ENCODE measurements around the gene PANX2.

Gene PANX2

GRCh38 chr22:50183141-50183971, 12.8 kb downstream of the PANX2 start:
- DNase-seq (ENCODE audit: low read depth in 3 of 3, low spot score in 1 of 3): no peak

DNA sequence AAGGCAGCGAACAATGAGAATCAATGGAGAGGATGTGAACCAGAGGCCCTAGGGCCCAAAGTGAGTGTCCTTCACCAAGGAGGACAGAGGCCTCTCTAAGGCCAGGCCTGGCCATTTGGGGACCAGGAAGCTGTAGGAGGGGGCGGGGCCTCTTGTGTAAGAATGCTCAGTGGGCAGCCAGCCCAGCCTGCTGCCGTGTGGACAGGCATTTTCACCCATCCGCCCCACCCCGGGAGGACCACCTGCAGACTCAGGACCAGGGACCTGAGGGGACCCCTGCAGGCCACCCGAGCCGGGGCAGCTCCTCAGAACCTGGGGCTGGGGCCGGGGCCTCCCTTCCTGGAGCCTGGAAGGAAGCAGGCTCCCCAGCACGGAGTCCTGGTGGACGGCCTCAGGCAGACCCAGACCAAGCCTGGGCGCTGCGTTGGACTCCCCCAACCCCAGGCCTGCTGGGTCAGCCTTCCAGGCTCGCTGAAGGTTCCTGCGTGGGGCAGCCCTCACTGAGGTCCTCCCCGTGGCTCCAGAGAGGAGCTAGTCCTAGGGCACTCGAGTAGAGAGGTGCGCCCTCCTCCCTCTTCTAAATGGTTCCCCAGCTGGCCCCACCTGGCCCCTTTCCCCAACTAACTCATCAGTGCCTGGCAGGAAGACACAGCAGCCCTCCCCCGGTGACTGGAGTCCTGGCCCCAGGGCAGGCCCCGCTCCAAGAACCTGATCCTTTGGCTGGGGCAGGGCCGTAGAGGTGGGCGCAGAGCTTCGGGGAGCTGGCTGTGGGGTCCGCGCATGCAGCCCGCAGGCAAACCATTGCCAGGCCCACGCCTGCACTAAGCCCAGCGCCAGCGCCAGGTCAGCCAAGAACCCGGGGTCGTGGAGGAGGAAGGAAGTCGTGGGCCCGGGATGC, 13.7 kb downstream of the PANX2 start:
- no peak for DNase-seq (ENCODE audit: low read depth in 3 of 3, low spot score in 1 of 3)

GRCh38 chr22:50184902-50185374, 14.4 kb downstream of the PANX2 start:
- no peak for DNase-seq (ENCODE audit: low read depth in 3 of 3, low spot score in 1 of 3)

GRCh38 chr22:50185375-50186087, 15.0 kb downstream of the PANX2 start, which contains the start of gene TRABD:
Gene TRABD, plus strand, starts transcription at chr22:50185913. Its CDS starts 7,148 bp downstream, at chr22:50193061.
- peak; percentile 61 to 83 (median 76) for DNase-seq (ENCODE audit: low read depth in 3 of 3, low spot score in 1 of 3)

DNA sequence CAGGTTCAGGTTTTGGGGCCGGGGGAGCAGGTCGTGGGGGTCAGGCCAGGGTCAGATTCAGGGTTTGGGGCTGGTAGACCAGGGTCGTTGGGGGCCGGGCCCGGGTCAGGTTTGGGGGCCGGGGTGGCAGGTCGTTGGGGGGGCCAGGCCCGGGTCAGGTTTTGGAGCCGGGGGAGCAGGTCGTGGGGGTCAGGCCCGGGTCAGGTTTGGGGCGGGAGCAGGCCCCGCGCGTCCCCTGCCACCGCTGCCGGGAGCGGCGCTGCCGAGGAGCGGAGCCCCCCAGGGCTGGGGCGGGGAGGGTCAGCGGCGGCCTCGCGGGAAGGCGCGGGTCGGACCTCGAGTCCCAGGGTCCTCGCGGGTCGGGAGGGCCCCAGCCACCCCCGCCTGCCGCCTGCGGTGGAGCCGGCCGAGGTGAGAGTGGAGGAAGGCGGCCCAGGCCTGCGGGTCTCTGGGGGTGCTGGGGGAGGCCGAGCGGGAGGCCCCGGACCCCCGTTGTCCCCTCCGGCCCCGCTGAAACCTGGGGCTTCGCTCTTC, 15.7 kb downstream of the PANX2 start:
- no peak for DNase-seq (ENCODE audit: low read depth in 3 of 3, low spot score in 1 of 3)

- no peak for DNase-seq (ENCODE audit: low read depth in 3 of 3, low spot score in 1 of 3)
These were observed 16.4 kb downstream of the PANX2 start for GRCh38 chr22:50186761-50187523.

DNA sequence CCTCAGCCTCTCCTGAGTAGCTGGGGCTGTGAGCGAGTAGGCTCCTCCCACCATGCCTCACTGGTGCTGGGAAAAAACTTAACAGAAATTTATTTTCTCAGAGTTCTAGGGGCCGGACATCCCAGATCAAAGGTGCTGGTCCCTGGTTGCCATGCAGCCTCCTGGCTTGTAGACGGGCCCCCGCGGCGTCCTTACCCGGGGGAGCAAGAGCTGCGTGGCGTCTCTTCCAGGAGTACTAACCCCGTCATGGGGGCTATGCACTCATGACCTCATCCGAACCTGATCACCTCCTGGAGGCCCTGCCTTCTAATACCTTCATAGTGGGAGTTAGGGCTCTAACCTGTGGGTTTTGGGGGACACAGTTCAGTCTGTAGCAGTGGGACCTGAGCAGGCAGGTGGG, 17.8 kb downstream of the PANX2 start:
- no peak for DNase-seq (ENCODE audit: low read depth in 3 of 3, low spot score in 1 of 3)

GRCh38 chr22:50189184-50189848, 18.8 kb downstream of the PANX2 start:
- DNase-seq (ENCODE audit: low read depth in 3 of 3, low spot score in 1 of 3): no peak

GRCh38 chr22:50189849-50190181, 19.3 kb downstream of the PANX2 start:
- DNase-seq (ENCODE audit: low read depth in 3 of 3, low spot score in 1 of 3): no peak

- peak; percentile 59 to 68 (median 60) for DNase-seq (ENCODE audit: low read depth in 3 of 3, low spot score in 1 of 3)
These were observed 19.8 kb downstream of the PANX2 start for GRCh38 chr22:50190182-50190940.

DNA sequence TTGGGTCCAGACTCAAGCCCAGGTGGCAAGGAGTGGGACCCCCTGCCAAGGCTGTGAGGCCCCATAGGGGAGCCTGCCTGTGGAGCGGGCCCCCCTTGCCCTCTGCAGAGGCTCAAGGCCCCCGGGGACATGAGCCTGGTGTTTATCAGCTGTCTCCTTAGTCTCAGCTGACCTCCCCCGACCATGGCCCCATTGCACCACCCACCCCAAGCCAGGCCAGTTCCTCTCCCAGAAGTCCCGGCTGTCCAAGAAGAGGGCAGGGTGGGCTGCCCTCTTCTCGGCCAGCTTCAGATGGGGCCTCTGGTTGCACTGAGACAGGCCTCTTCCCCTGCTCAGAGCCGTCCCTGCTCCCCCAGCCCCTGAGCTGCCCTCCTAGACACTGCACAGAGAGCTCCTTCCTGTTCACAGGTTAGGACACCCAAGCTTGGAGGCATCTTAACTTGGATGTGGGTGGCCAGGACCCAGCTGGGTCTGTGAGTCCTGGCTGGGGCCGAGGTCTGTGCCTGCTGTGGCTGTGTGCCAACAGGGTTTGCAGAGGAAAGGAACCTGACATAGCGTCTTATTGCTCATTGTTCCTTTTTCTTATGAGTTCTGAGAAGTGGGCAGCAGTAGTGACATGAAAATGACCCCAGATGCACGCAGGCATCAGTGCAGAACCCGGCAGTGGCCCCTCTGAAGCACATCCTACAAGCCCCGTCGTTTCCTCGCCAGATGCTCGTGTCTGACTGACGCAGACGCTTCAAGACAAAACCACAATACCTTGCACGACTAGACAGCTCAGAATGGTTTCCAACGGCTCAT, 20.6 kb downstream of the PANX2 start:
- DNase-seq (ENCODE audit: low read depth in 3 of 3, low spot score in 1 of 3): peak; percentile 47 to 64 (median 50)

- peak in 1 of 3 donors; percentile 43 for DNase-seq (ENCODE audit: low read depth in 3 of 3, low spot score in 1 of 3)
These were observed 22.1 kb downstream of the PANX2 start for GRCh38 chr22:50192436-50193204.

GRCh38 chr22:50193621-50194020, 23.1 kb downstream of the PANX2 start:
- no peak for DNase-seq (ENCODE audit: low read depth in 3 of 3, low spot score in 1 of 3)

GRCh38 chr22:50194037-50194805, 23.7 kb downstream of the PANX2 start:
- no peak for DNase-seq (ENCODE audit: low read depth in 3 of 3, low spot score in 1 of 3)

- no peak for DNase-seq (ENCODE audit: low read depth in 3 of 3, low spot score in 1 of 3)
These were observed 25.7 kb downstream of the PANX2 start for GRCh38 chr22:50196256-50196655.

- DNase-seq (ENCODE audit: low read depth in 3 of 3, low spot score in 1 of 3): no peak
These were observed 26.7 kb downstream of the PANX2 start for GRCh38 chr22:50197000-50197800.

Data from stimulated activated CD4-positive, alpha-beta T cell treated with anti-CD3 and anti-CD28 coated beads, TNF-alpha, amount 100 ng/mL, for 1 hour (primary cell).